Mucosa of descending colon (tissue), 3 donors: ENCODE measurements around the gene WDR86. TPM values are rescaled to one million over a fixed set of nuclear protein-coding genes. Genes with fewer than 3 reads are reported as not detected.

Experiments
- ATAC-seq: fragments of 200-7000 bp; cut with Tn5 transposase; one replicate; pipeline ENCODE4 v1.9.1; 2020; ENCODE audit warnings: mild to moderate bottlenecking, moderate library complexity
- DNase-seq, 3 donors: peaks; one replicate each; pipeline ENCODE4 v3.0.0-alpha.2; 2020
- H3K36me3 ChIP-seq: fragments of 200-600 bp; one replicate; pipeline ENCODE4 v1.8.0; 2021; ENCODE audit warnings: low read depth, mild to moderate bottlenecking
- H3K4me1 ChIP-seq: fragments of 200-600 bp; one replicate; pipeline ENCODE4 v1.8.0; 2021; ENCODE audit warnings: low read depth, mild to moderate bottlenecking
- H3K4me3 ChIP-seq: fragments of 200-600 bp; one replicate; pipeline ENCODE4 v1.8.0; 2021; ENCODE audit warnings: mild to moderate bottlenecking
- H3K9me3 ChIP-seq: fragments of 200-600 bp; one replicate; pipeline ENCODE4 v1.8.0; 2021; ENCODE audit warnings: mild to moderate bottlenecking
- CTCF ChIP-seq: fragments of 200-600 bp; IDR thresholded peaks from one replicate; pipeline ENCODE4 v1.8.0; 2022; ENCODE audit warnings: antibody characterized with exemption, mild to moderate bottlenecking
- intact Hi-C, 2 donors: fragments of 100-400 bp; cut with DNase I in 1 of 2; cut with micrococcal nuclease in 1 of 2; formaldehyde crosslinking; loops; one replicate each; pipeline versions ENCODE4 v1.11.0 to v1.11.1; 2022; cut with DNase I, micrococcal nuclease
- total RNA-seq, 3 donors: library from RNA; stranded (reverse); fragmentation: NEBNext Ultra II Directional in 2 of 3; extraction: Animal tissue kit (Norgen Biotek cat#: 25700) in 2 of 3; gene quantifications; one replicate each; pipeline versions ENCODE4 v1.2.1 to v1.2.4, GENCODE V29; 2021 to 2023
- donor health status: DM: no; HTN: no; CAD: no; lungs with moderate emphysema.
- donor health status: DM: no; HTN: no; CAD: no.
- donor health status: DM: no; HTN: yes; CAD: no.

The WDR86 gene
- total RNA-seq, 3 donors from 2014 or later = 0.38 to 16.6 (median 1.2) TPM

GRCh38 chr7:151346470-151346769 lies 63.4 kb downstream of the WDR86 start:
- intact Hi-C loops = no loop called here
- no peak for DNase-seq
- Histone ChIP-seq H3K4me1 (peaks cover 39% of the 10 kb centered on the region), H3K4me3 (no peak overlapping the region), H3K9me3 (no peaks in the 10 kb centered on the region), H3K36me3 (no peaks in the 10 kb centered on the region)
- ATAC-seq = no peak
- no peak for TF ChIP-seq CTCF

DNA sequence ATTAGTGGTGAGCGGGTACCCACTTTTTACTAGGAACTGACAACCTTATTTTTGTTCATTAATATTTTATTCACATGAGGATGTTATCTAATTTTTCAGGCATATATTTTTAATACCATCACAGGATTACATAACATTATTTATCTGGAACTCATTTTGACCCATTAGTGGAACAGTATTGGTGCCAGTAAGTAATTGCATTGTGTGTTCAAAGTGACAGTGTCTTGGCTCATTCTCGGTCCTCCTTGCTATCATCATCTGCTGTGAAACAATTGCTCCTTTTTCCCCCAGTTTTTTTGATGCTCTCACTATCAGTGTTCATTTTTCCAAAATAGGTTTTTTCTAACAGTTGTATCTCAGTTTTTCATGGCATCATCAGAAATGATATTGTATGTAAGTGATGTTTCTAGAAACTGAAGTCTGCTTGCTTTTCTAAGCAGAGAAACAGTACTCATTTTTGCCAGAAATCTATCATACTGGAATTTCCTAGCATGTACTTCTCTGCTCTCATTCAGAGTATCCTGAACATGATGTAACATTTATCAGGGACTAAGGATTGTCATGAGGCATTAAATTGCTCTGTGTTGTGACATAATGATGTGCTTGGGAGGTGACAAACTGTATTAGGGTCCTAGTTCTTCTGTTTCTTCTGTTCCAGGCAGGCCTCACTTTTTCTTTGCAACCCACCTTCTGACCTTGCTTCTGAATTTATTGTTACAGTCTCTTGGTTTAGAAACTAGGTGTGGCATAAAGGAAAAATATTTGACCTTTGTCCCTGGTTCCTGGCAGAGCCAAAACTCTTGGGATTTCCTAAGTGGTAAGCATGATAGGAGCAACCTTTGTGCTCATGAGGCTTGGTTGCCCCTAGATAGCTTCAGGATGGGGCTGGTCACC lies 64.0 kb downstream of the WDR86 start:
- Histone ChIP-seq H3K36me3 (no peaks in the 10 kb centered on the region), H3K4me3 (no peak overlapping the region), H3K9me3 (no peaks in the 10 kb centered on the region), H3K4me1 (peaks cover 39% of the 10 kb centered on the region)
- peak; percentile 8 for ATAC-seq
- TF ChIP-seq CTCF = no peak
- intact Hi-C loops = no loop called here
- DNase-seq = peak in 1 of 3 donors; percentile 27

- H3K9me3 ChIP-seq = no peaks in the 10 kb centered on the region
- H3K36me3 ChIP-seq = no peaks in the 10 kb centered on the region
- intact Hi-C loops = no loop called here
- ATAC-seq (no peak), DNase-seq (no peak)
- no peak overlapping the region for H3K4me3 ChIP-seq
- H3K4me1 ChIP-seq = peaks cover 29% of the 10 kb centered on the region
- TF ChIP-seq CTCF = no peak
Observed at GRCh38 chr7:151343516-151343915, 66.3 kb downstream of the WDR86 start.

GRCh38 chr7:151342811-151343210 lies 67.0 kb downstream of the WDR86 start:
- TF ChIP-seq CTCF = no peak
- H3K4me3 ChIP-seq = no peak overlapping the region
- no peaks in the 10 kb centered on the region for H3K36me3 ChIP-seq

DNA sequence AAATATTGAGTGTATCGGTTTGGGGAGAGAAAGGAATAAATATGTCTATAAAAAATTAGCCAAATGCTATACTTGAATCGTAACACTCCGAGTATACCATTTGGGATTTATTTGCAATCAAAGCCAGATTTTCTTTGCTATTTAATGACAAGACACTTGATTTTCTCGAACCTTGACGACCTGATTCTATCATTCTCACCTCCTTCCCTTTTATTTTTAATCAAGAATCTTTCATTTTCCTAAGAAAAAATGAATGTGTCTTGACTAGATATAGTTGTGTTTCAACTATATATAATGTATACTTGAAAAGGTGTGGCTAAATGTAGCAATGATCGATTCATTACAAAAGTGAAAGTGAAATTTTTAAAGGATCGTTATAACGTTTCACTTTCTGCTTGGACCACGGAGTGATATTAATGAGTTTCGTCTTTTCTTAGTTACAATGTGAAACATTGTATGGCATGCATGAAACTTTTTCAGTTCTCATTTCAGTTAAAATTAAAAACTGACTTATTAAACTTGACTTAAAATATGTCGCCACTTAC lies 67.7 kb downstream of the WDR86 start:
- H3K4me1 ChIP-seq = peaks cover 29% of the 10 kb centered on the region
- no peak for TF ChIP-seq CTCF
- ATAC-seq = peak; percentile 23
- no peak for DNase-seq
- no peaks in the 10 kb centered on the region for H3K9me3 ChIP-seq
- intact Hi-C loops = no loop called here
- no peaks in the 10 kb centered on the region for H3K36me3 ChIP-seq
- H3K4me3 ChIP-seq = peak overlapping the region; percentile 62

More at GRCh38 chr7:151342811-151343210, 67.0 kb downstream of the WDR86 start:
- intact Hi-C loops = no loop called here
- peaks cover 29% of the 10 kb centered on the region for H3K4me1 ChIP-seq
- no peaks in the 10 kb centered on the region for H3K9me3 ChIP-seq
- ATAC-seq (no peak), DNase-seq (no peak)
